ENCODE data around the gene MORN5.

- TF ChIP-seq POLR2A (IDR thresholded peaks at IDR 0.05; ENCODE audit: low read depth, low read length) (no peak), POLR2AphosphoS5 (IDR thresholded peaks at IDR 0.05; ENCODE audit: low read depth, low read length) (no peak), TAF1 (IDR thresholded peaks at IDR 0.05; ENCODE audit: low read depth, low read length) (no peak), POU2F2 (IDR thresholded peaks at IDR 0.05; ENCODE audit: low read depth, low read length) (no peak), PAX5 (IDR thresholded peaks at IDR 0.05; ENCODE audit: insufficient read depth, low read length, severe bottlenecking) (no peak), SPI1 (IDR thresholded peaks at IDR 0.05; ENCODE audit: low read depth, low read length) (no peak)
Measured at GRCh38 chr9:122173670-122174069, 14.0 kb downstream of the MORN5 start.

Data from GM12891 (cell line).